BE2C (cell line): ENCODE measurements around the gene CPT1C.

Source experiments
- DNase-seq: peaks from one replicate; pipeline ENCODE4 v3.0.0-alpha.2; 2020
- H3K27me3 ChIP-seq: fragments of 250-450 bp; sonication (Bioruptor Pico); 2 replicates; pipeline ENCODE4 v1.5.1; 2020; ENCODE audit warnings: mild to moderate bottlenecking
- H3K36me3 ChIP-seq: fragments of 250-450 bp; sonication (Bioruptor Pico); 2 replicates; pipeline ENCODE4 v1.5.1; 2020; ENCODE audit warnings: mild to moderate bottlenecking
- H3K4me1 ChIP-seq: fragments of 250-450 bp; sonication (Bioruptor Pico); 2 replicates; pipeline ENCODE4 v1.5.1; 2020
- H3K4me3 ChIP-seq: 2 replicates; pipeline ENCODE4 v1.5.1; 2011; ENCODE audit warnings: low read depth, low read length
- H3K9me3 ChIP-seq: fragments of 250-450 bp; sonication (Bioruptor Pico); 2 replicates; pipeline ENCODE4 v1.5.1; 2020
- TF ChIP-seq, protein P1 (sequence below): IDR thresholded peaks from 2 replicates; pipeline ENCODE4 v1.5.1; 2012; ENCODE audit warnings: mild to moderate bottlenecking, low read depth, low read length

The CPT1C gene

DNA sequence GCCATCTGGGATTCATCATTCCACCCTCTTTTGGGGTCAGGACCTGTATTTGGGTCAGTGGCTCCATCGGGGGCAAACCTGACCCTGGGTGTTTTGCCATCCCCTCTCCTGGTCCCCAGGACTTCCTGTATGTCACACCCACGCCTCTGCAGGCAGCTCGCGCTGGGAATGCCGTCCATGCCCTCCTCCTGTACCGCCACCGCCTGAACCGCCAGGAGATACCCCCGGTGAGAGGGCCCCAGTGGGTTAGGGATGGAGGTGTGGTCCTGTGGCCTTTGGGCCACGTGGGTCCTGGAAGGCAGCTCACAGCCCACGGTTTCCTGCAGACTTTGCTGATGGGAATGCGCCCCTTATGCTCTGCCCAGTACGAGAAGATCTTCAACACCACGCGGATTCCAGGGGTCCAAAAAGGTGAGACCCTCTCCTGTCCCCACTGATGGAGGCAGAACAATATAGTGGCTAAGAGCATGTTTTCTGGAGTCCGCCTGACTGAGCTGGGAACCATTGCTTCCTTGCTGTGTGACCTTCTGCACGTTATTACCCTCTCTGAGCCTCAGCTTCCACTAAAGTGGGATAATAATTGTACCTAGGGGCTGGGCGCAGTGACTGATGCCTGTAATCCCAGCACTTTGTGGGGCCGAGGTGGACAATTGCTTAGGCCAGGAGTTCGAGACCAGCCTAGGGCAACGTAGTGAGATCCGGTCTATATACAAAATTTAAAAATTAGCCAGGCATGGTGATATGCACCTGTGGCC lies 14.1 kb downstream of the CPT1C start:
- H3K36me3 ChIP-seq, result no peaks in the 10 kb centered on the region
- H3K4me3 ChIP-seq, result no peak overlapping the region
- no peak for DNase-seq
- H3K9me3 ChIP-seq, result no peaks in the 10 kb centered on the region
- TF ChIP-seq, protein P1, sequence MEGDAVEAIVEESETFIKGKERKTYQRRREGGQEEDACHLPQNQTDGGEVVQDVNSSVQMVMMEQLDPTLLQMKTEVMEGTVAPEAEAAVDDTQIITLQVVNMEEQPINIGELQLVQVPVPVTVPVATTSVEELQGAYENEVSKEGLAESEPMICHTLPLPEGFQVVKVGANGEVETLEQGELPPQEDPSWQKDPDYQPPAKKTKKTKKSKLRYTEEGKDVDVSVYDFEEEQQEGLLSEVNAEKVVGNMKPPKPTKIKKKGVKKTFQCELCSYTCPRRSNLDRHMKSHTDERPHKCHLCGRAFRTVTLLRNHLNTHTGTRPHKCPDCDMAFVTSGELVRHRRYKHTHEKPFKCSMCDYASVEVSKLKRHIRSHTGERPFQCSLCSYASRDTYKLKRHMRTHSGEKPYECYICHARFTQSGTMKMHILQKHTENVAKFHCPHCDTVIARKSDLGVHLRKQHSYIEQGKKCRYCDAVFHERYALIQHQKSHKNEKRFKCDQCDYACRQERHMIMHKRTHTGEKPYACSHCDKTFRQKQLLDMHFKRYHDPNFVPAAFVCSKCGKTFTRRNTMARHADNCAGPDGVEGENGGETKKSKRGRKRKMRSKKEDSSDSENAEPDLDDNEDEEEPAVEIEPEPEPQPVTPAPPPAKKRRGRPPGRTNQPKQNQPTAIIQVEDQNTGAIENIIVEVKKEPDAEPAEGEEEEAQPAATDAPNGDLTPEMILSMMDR, result no peak
- H3K4me1 ChIP-seq, result no peaks in the 10 kb centered on the region
- no peaks in the 10 kb centered on the region for H3K27me3 ChIP-seq

DNA sequence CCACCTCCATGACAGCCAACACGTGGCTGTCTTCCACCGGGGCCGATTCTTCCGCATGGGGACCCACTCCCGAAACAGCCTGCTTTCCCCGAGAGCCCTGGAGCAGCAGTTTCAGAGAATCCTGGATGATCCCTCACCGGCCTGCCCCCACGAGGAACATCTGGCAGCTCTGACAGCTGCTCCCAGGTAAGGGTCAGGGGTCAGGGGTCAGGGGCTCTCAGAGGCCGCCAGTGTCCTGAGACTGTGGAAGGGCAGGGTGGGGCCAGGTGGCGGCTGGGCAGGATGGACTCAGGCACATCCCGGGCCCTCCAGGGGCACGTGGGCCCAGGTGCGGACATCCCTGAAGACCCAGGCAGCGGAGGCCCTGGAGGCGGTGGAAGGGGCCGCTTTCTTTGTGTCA lies 15.0 kb downstream of the CPT1C start:
- no peak for DNase-seq
- H3K9me3 ChIP-seq, result no peaks in the 10 kb centered on the region
- H3K4me3 ChIP-seq, result no peak overlapping the region
- no peaks in the 10 kb centered on the region for H3K36me3 ChIP-seq
- TF ChIP-seq, protein P1, result no peak
- no peaks in the 10 kb centered on the region for H3K4me1 ChIP-seq
- H3K27me3 ChIP-seq, result no peaks in the 10 kb centered on the region

DNA sequence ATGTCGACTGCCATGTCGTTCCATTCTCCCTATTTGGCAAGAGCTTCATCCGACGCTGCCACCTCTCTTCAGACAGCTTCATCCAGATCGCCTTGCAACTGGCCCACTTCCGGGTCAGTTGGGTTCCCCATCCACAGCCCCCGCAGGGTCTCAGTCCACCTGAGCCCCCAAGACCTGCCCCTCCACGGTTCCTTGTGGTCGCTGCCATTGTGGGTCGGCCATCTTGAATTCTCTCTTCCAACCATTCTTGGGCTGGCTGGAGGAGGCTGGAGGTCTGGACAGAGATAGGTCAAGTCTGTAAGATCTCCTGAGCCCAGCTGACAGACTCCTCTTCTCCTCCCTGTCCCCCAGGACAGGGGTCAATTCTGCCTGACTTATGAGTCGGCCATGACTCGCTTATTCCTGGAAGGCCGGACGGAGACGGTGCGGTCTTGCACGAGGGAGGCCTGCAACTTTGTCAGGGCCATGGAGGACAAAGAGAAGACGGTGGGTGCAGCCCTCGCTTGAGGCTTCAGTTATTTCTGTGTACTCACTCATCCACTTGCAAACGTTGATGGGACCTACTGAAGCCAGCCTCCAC lies 19.5 kb downstream of the CPT1C start:
- DNase-seq, result no peak
- Histone ChIP-seq H3K4me1 (no peaks in the 10 kb centered on the region), H3K36me3 (no peaks in the 10 kb centered on the region), H3K9me3 (no peaks in the 10 kb centered on the region), H3K4me3 (no peak overlapping the region), H3K27me3 (no peaks in the 10 kb centered on the region)
- TF ChIP-seq, protein P1, result no peak

DNA sequence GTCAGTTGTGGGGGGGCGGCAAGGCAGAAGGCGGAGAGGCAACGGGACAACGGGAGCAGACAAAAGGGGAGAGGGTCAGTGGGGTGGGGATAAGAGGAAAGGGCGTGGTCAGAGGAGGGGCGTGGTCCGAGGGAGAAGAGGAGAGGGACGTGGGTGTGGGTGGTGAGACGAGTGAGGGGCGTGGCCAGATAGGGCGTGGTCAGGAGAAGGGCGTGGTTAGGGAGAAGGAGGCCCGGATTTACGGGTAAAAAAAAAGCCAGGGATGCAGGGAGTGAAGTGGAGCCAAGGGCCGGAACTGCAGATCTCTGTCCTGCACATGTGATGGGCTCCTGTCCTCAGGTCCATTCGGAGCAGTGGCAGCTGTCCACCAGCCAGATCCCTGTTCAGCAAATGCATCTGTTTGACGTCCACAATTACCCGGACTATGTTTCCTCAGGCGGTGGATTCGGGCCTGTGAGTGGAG lies 21.5 kb downstream of the CPT1C start:
- Histone ChIP-seq H3K36me3 (no peaks in the 10 kb centered on the region), H3K27me3 (no peaks in the 10 kb centered on the region), H3K9me3 (no peaks in the 10 kb centered on the region), H3K4me1 (no peaks in the 10 kb centered on the region), H3K4me3 (peak overlapping the region; percentile 59)
- DNase-seq, result peak; percentile 95
- TF ChIP-seq, protein P1, result no peak

DNA sequence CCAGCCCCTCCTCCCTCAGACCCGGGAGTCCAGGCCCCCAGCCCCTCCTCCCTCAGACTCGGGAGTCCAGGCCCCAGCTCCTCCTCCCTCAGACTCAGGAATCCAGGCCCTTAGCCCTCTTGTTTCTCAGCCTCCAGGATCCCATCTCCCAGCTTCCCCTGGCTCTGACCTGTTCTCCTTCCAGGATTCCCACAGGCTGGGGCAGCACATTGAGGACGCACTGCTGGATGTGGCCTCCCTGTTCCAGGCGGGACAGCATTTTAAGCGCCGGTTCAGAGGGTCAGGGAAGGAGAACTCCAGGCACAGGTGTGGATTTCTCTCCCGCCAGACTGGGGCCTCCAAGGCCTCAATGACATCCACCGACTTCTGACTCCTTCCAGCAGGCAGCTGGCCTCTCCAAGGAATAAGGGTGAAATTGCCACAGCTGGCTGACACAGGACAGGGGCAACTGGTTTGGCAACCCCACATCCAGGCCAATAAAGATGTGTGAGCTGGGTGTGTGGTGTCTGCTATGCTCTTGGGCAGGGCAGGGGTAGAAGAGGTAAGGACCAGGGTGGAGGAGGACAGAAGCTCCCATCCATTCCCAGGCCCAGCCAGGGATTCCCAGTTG lies 22.4 kb downstream of the CPT1C start:
- no peak for DNase-seq
- TF ChIP-seq, protein P1, result no peak
- Histone ChIP-seq H3K4me1 (no peaks in the 10 kb centered on the region), H3K27me3 (no peaks in the 10 kb centered on the region), H3K36me3 (no peaks in the 10 kb centered on the region), H3K4me3 (no peak overlapping the region), H3K9me3 (no peaks in the 10 kb centered on the region)

DNA sequence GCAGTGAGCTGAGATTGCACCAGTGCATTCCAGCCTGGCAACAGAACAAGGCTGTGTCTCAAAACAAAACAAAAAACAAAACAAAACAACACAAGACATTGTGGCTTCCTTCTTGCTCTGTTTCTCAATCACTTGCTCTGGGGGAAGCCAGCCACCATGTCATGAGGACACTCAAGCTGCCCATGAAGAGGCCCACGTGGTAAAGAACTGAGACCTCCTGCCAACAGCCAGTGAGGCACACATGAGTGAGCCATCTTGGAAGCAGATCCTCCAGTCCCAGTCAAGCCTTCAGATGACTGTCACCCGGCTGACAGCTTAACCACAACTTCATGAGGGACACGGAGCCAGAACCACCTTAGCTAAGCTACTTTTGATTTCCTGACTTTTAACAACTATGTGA lies 25.2 kb downstream of the CPT1C start:
- H3K4me3 ChIP-seq, result no peak overlapping the region

More for the DNA sequence above, 25.2 kb downstream of the CPT1C start:
- TF ChIP-seq, protein P1, result no peak
- no peaks in the 10 kb centered on the region for H3K27me3 ChIP-seq
- H3K4me1 ChIP-seq, result no peaks in the 10 kb centered on the region
- no peaks in the 10 kb centered on the region for H3K9me3 ChIP-seq
- no peaks in the 10 kb centered on the region for H3K36me3 ChIP-seq
- no peak for DNase-seq
